GM19468 (cell line): Measurements from ENCODE around the gene KCNK4.
"Not testable (repeated sequence)": the region's sequence is repeated elsewhere in the genome, so short reads cannot be mapped to it uniquely, and the experiment has no call there.

ENCODE experiments used
- ATAC-seq: cut with Tn5 transposase; IDR thresholded peaks from one replicate; pipeline ENCODE4 v1.9.1; 2021; ENCODE audit warnings: mild to moderate bottlenecking, moderate library complexity, moderate number of reproducible peaks; ENCODE audit not compliant: unreplicated experiment; ENCODE audit errors: extremely low read depth

Gene KCNK4

GRCh38 chr11:64318766-64319761, 28.0 kb downstream of the KCNK4 start:
- no peak for ATAC-seq

GRCh38 chr11:64320556-64320955, 29.5 kb downstream of the KCNK4 start:
- ATAC-seq: no peak

- no peak for ATAC-seq
These were observed 29.9 kb downstream of the KCNK4 start for GRCh38 chr11:64321026-64321425.

GRCh38 chr11:64321533-64321932, 30.4 kb downstream of the KCNK4 start:
- no peak for ATAC-seq

- no peak for ATAC-seq
These were observed 31.8 kb downstream of the KCNK4 start for GRCh38 chr11:64322925-64323260.

- ATAC-seq: no peak
These were observed 32.3 kb downstream of the KCNK4 start for GRCh38 chr11:64323373-64323772.

GRCh38 chr11:64323984-64324383, 32.9 kb downstream of the KCNK4 start:
- not testable (repeated sequence) for ATAC-seq

- no peak for ATAC-seq
These were observed 33.8 kb downstream of the KCNK4 start for GRCh38 chr11:64324692-64325469.

- ATAC-seq: no peak
These were observed 36.3 kb downstream of the KCNK4 start for GRCh38 chr11:64327375-64327774.

GRCh38 chr11:64327993-64328392, 36.9 kb downstream of the KCNK4 start:
- no peak for ATAC-seq

- no peak for ATAC-seq
These were observed 39.8 kb downstream of the KCNK4 start for GRCh38 chr11:64330888-64331287.

- ATAC-seq: no peak
These were observed 40.7 kb downstream of the KCNK4 start for GRCh38 chr11:64331569-64332371.

GRCh38 chr11:64333556-64333955, 42.5 kb downstream of the KCNK4 start:
- ATAC-seq: no peak

- ATAC-seq: peak; percentile 54
These were observed 43.9 kb downstream of the KCNK4 start for GRCh38 chr11:64334764-64335735.

- no peak for ATAC-seq
These were observed 46.6 kb downstream of the KCNK4 start for GRCh38 chr11:64337538-64338249.

- ATAC-seq: no peak
These were observed 47.6 kb downstream of the KCNK4 start for GRCh38 chr11:64338716-64339115.

GRCh38 chr11:64339286-64339685, 48.2 kb downstream of the KCNK4 start:
- no peak for ATAC-seq

- no peak for ATAC-seq
These were observed 48.8 kb downstream of the KCNK4 start, which contains the start of gene CCDC88B for GRCh38 chr11:64339754-64340408. CCDC88B (plus strand) TSS chr11:64340204; CDS start chr11:64340267, 63 bp downstream.
